Stimulated activated CD4-positive, alpha-beta T cell treated with anti-CD3 and anti-CD28 coated beads, Interleukin-4, amount 100 ng/mL, for 4 hours (primary cell): Measurements from ENCODE around the gene SAMMSON.

Experiments used
- DNase-seq, 2 experiments: peaks; one replicate each; pipeline ENCODE4 v3.0.0-alpha.2; 2020

The SAMMSON gene

DNA sequence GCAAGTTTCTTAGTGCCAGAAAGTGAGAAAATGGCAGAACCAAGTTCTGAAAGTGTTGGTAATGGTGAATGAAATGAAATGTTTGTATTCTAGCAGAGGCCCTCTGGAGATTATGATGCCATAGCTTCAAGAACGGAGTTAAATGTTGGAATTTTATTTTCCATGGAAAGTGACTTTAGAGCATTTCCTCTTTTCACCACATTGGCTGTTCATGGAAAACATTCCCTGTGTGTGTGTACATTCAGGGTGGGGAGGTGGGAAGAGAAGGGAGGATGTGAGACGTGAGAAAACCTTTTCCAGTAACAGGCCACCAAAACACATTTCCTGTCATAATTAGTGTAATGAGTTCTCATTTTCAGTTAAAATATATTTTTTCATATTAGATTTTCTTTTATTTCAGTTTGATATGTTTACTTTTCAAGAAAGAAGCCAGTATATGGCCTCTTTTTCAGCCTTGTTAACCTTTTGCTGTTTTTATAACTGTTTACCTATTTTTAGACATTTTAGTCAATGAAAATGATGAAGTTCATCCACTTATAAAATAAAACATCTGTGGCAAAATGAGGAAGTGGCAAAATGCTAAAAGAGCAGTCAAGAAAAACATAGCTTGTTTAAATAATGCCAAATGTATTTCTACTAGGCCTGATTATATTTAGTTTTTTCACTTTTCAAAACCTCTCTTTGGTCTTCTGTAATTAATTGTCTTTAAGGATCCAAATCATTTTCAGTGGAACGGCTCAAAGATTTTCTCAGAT lies 21.6 kb downstream of the SAMMSON start:
- DNase-seq, result no peak

GRCh38 chr3:70028361-70028760 lies 28.8 kb downstream of the SAMMSON start:
- no peak for DNase-seq

GRCh38 chr3:70038693-70039092 lies 39.2 kb downstream of the SAMMSON start:
- DNase-seq, result no peak

DNA sequence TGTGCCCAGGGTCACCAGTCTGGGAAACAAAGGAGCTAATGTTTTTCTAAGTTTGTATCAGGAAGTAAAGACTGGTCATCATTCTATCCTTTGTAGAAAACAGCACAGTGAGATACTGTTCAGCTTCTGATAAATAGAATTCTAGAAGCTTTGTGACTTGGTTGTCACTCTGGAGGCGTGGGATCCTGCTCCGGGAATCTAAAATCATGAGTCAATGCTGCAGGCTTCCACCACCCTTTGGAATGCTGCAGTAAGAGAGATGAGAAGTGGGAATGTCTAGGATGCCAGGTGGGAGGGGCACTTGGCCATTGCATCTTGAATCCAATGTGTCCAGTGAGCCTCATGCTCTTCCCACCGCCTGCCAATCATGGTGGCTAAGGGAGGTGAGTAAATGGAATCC lies 40.9 kb downstream of the SAMMSON start:
- DNase-seq, result no peak

GRCh38 chr3:70042641-70043040 lies 43.1 kb downstream of the SAMMSON start:
- no peak for DNase-seq

GRCh38 chr3:70049761-70050160 lies 50.2 kb downstream of the SAMMSON start:
- no peak for DNase-seq

DNA sequence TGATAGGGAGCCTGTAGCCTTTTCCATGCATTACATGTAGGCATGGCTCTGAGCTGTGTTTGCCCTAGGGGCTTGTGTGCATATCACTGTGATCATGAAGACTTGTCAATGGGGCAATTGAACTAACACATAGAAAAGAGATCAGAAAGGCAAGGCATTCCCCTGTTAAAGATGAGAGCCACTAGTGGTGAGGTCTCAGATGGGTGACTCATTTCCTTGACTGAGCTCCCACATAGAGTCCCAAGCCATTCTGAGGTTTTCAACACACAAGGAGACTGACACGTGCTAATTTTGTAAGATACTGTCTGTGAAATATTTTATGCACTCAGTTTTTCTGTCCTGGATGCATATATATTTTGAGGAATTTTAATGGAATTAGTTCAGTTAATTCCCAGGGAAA lies 53.8 kb downstream of the SAMMSON start:
- DNase-seq, result no peak

GRCh38 chr3:70056081-70056480 lies 56.5 kb downstream of the SAMMSON start:
- no peak for DNase-seq

DNA sequence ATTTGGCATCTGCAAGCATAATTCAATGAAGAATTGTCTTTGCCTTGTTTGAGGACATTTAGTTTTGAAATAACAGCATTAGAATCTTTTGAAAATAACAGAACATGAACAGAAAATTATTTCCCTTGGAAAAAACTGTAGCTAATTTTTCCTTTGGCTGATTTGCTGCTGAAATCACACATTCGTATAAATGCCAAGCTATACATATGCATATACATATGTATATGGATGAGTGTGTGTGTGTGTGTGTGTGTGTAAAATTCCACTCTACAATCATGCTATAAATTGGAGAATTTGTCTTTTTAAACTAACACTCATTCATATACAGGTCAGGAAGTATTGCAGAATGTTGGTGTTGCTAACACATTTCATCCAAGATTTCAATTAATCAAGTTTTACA lies 57.9 kb downstream of the SAMMSON start:
- no peak for DNase-seq

DNA sequence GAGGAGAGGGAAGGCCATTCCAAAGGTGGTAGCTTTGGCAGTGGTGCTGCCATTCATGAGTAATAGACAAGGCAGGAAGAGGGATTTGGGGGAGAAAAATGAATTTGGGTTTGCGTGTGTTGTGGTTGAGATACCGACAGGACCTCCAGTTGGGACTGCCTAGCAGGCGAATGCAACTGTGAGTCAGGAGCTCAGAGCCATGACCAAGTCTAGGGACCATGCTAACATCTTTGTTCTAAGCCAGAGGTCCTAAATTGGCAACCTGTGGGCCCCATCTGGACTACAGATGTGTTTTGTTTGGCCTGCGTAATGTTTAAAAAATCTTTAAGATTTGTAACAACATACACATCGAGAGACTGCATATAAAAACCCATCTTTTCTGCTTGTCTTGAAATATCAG lies 61.6 kb downstream of the SAMMSON start:
- DNase-seq, result no peak

DNA sequence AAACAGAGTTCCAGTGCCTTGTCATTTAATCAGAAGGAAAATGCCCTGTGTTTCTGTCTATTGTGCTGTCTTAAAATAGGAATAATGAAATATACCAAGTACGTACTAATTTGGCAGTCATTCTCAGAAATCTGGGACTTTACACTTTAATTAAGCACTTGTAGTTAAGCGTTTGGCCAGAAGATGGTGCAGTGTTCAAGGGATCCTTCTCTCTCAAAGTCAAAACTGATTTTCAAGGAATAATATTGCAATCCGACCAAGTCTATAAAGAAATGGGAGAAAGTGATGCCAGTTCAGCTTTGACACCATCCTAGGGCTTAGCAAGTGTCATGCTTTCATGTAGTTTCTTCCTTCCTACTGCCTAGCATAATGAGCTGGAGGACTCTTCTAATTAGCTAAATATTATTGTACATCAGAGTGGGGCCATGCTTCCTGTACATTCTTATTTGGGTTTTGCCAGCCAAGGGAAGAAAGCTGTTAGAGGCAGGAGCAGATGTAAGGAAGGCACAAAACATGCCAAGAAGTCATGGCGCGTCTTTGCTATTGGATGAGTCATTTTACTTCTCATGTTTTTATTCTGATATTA lies 64.8 kb downstream of the SAMMSON start:
- no peak for DNase-seq

DNA sequence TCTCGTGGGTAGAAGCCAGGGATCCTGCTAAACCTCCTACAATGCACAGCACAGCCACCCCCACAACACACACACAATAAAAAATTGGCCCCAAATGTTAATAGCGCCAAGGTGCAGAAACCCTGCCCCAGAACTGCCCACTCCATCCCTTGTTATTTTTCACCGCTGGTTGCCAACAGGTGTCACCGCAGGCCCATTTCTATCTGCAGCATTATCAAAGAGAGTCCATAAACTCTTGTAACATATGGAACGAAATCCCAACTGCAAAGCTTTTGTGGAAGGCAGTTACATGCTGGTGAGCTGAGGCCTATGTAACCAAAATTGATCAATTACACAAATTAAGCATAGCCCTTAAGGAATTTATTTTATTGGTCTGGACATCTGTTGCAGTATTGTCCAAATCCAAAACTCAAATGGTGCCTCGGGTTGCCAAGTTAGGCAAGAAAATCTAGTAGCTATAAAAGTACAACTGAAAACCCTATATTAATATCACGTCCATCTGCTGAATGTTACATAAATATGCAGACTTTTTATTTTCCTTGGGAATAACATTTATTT lies 66.2 kb downstream of the SAMMSON start:
- no peak for DNase-seq

DNA sequence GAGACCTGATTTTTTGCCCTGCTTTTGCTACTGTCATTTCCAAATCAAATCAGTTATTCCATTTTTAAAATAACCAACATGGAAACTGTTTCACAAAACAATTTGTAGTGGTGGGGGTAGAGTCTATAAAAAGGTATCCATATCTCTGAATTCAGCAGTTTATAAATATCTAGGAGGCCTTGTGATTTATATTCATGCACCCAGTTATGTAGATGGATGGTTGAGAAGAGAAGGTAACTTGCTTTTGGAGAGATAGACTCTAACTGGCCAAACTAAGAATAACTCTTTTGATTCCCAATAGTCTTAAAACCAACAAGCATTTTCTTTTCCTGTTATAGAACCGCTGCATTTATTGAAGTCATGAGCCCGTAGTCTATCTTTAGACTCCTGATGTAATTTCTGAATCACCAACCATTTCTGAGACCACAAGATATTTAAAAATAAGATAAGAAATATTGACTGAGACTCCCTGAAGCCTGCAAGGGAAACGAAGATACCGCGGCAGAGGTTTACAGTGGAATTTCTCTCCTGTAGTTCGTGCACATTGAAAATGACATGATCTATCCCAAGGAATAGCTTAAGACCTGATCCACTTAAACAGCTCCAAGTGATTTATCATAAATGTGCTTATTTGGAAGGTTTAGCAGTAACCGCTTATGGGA lies 68.5 kb downstream of the SAMMSON start:
- DNase-seq, result no peak

- DNase-seq, result no peak
Measured at GRCh38 chr3:70069557-70069956, 70.0 kb downstream of the SAMMSON start.

DNA sequence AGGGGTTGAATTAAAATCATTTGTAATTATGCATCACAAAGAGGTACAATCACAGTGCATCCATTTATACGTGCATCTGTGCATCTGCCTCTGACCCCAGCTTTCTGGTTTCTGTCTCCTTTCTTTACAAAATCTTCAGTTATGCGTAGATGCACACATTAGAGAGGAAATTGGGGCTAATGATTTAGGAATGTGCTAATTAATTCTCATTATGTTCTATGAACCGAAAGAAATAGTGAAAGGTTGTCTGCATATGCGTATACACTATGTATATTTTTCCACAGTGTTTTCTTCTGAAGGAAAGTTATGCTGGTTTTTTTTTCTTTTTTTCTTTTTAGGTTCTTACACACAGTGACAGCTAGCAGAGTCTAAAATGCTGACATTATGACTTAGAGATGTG lies 71.6 kb downstream of the SAMMSON start:
- no peak for DNase-seq

- DNase-seq, result no peak
Measured at GRCh38 chr3:70072180-70072579, 72.6 kb downstream of the SAMMSON start.

GRCh38 chr3:70072754-70073153 lies 73.2 kb downstream of the SAMMSON start:
- DNase-seq, result no peak

DNA sequence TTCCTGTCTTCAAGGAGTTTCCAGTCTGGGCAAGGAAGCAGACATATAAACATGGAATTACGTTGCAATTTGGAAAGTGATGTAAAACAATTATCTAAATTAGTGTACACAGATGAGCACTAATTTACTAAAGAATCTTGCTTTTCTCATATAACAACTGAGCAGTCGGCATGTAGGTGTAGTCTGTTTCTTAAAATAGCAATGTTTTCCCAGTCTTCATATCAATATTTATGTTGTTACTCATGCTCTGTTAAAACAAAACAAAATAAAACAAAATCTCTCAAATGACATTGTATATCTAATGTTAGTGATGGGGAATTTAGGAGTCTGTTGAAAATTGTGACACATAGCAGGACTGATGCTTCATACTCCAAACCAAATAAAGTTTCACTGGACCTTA lies 75.6 kb downstream of the SAMMSON start:
- DNase-seq, result no peak

DNA sequence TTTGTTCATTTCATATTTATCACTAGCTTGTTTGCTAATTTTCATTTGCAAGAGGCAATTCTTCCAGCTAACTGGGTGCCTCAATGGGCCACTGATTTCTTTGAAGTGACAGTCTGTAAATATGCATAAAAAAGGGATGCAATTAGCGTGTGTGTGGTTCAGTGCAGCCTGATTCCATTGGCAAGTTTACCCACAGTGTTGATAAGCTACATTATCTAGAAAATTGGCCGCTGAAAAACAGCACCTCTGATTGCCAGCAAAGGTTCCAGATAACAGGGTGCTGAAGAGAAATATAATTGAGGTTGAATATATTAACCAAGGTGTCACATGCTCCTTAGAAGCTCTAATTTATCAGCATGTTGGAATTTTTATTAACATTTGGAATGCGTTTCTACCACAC lies 76.9 kb downstream of the SAMMSON start:
- no peak for DNase-seq

- DNase-seq, result no peak
Measured at GRCh38 chr3:70078778-70079177, 79.2 kb downstream of the SAMMSON start.

GRCh38 chr3:70085613-70086012 lies 86.1 kb downstream of the SAMMSON start:
- no peak for DNase-seq

GRCh38 chr3:70086336-70086735 lies 86.8 kb downstream of the SAMMSON start:
- DNase-seq, result no peak

GRCh38 chr3:70090322-70090913 lies 90.9 kb downstream of the SAMMSON start:
- DNase-seq, result no peak

DNA sequence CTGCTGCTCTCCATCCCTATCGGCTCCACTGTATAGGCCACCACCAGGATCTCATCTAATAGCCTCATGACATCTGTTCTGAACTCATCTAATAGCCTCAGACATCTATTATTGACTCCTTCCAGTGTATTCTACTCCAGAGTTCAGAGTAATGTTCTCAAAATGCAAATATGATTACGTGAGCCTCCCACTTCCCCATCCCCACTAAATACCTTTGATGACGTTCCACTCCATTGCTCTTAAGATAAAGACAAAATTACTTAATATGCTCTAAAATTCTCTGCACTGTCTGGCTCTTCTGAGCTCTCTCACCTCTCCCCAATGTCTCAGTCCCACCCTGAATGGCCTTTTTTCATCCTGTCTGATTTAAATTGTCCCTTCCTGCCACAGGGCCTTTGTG lies 94.7 kb downstream of the SAMMSON start:
- DNase-seq, result no peak
